Ovary (tissue), 9 donors: ENCODE data around the gene PCDHGB5. TPM values are rescaled to one million over a fixed set of nuclear protein-coding genes. Genes with fewer than 3 reads are reported as not detected.
"Not testable (repeated sequence)": the region's sequence is repeated elsewhere in the genome, so short reads cannot be mapped to it uniquely, and the experiment has no call there.

Source experiments
- DNase-seq, 5 donors: peaks; one replicate each; pipeline ENCODE4 v3.0.0-alpha.2; 2019 to 2020
- H3K27ac ChIP-seq, 2 donors: fragments of 200-600 bp; one replicate each; pipeline versions ENCODE4 v1.5.1 to v1.8.0; 2019 to 2022
- H3K27me3 ChIP-seq: fragments of 200-600 bp; one replicate; pipeline ENCODE4 v1.8.0; 2022
- H3K36me3 ChIP-seq: fragments of 200-600 bp; sonication (generic); one replicate; pipeline ENCODE4 v1.5.1; 2019
- H3K4me1 ChIP-seq: one replicate; pipeline ENCODE4 v1.8.1; 2013; ENCODE audit warnings: mild to moderate bottlenecking, moderate library complexity; ENCODE audit not compliant: insufficient read depth
- H3K4me3 ChIP-seq: fragments of 200-600 bp; sonication (generic); one replicate; pipeline ENCODE4 v1.5.1; 2017
- H3K9me3 ChIP-seq, 2 donors: fragments of 200-600 bp in 1 of 2; sonication (generic) in 1 of 2; one replicate each; pipeline versions ENCODE4 v1.5.1 to v1.8.1; 2013 to 2019; ENCODE audit warnings: mild to moderate bottlenecking in 1 of 2, moderate library complexity in 1 of 2
- CTCF ChIP-seq, 3 donors: fragments of 450-650 bp in 2 of 3; fragments of 200-600 bp in 1 of 3; IDR thresholded peaks; one replicate each; pipeline versions ENCODE4 v1.5.1 to v1.8.0; 2016 to 2022; ENCODE audit warnings: antibody characterized with exemption in 3 of 3, mild to moderate bottlenecking in 1 of 3
- EP300 ChIP-seq: sonication (generic); formaldehyde crosslinking; IDR thresholded peaks from one replicate; pipeline ENCODE4 v1.6.1; 2017; ENCODE audit warnings: antibody characterized with exemption
- POLR2A ChIP-seq: fragments of 450-650 bp; IDR thresholded peaks from one replicate; pipeline ENCODE4 v1.6.1; 2017; ENCODE audit warnings: antibody characterized with exemption, mild to moderate bottlenecking, moderate library complexity
- WGBS, 3 donors: extraction: QIAGEN DNeasy Blood & Tissue Kit in 1 of 3; methylation state at CpG; one replicate each; pipeline versions ENCODE4 v1.1.5 to v1.1.7; 2013 to 2017; 5-methylcytosine and 5-hydroxymethylcytosine counted together
- intact Hi-C, 4 donors: fragments of 100-400 bp; cut with DNase I; formaldehyde crosslinking; loops; one replicate each; pipeline versions ENCODE4 v1.11.0 to v1.15.1; 2022 to 2023
- polyA plus RNA-seq, 2 donors: library from polyadenylated mRNA; stranded (reverse); fragments of 200-250 nt in 1 of 2; fragments of 350-450 nt in 1 of 2; fragmentation: Illumina TruSeq in 1 of 2; extraction: RNeasy Lipid Tissue Mini Kit (QIAGEN cat#74804) in 1 of 2; gene quantifications; one replicate each; pipeline ENCODE4 v1.2.3, GENCODE V29; 2013 to 2014
- total RNA-seq, 7 donors: library from RNA; depleted of rRNA in 2 of 7; stranded (reverse); fragments of >200 nt in 2 of 7; fragmentation: NEBNext Ultra II Directional in 3 of 7; extraction: Animal tissue kit (Norgen Biotek cat#: 25700) in 3 of 7; gene quantifications; one replicate each; pipeline versions ENCODE4 v1.1.0 to v1.2.4, GENCODE V29; 2016 to 2023
- donor health status: DM: no; HTN: no; CAD: no; lungs with moderate emphysema.
- donor health status: DM: no; HTN: no; CAD: no.
- donor health status: Bipolar disorder and iron deficiency.
- donor health status: DM: yes; HTN: yes; CAD: no.
- donor health status: DM: no; HTN: no; CAD: no.
- donor health status: DM: yes; HTN: yes; CAD: no.

The PCDHGB5 gene
- total and polyA plus RNA-seq, 9 donors, result 4.5 to 19.7 (median 16.5) TPM

GRCh38 chr5:141373673-141374317 is 24.0 kb upstream of the PCDHGB5 start, which contains the start of gene PCDHGA6:
Gene PCDHGA6 (plus strand): TSS chr5:141373891. CDS start chr5:141374084, 193 bp downstream.
- H3K27ac ChIP-seq, result no peak within 1 kb of the TSS
- peak within 1 kb of the TSS; percentile 23 for H3K4me3 ChIP-seq
- intact Hi-C loops, result no loop called here
- TF ChIP-seq POLR2A (no peak), EP300 (no peak), CTCF (IDR thresholded peaks at IDR 0.05) (peak in 2 of 3 donors; percentile 20 to 28)
- H3K9me3 ChIP-seq, result peaks cover 5 to 51% of the 10 kb centered on the region in 2 donors
- no peaks in the 10 kb centered on the region for H3K36me3 ChIP-seq
- no peaks in the 10 kb centered on the region for H3K27me3 ChIP-seq
- no peaks in the 10 kb centered on the region for H3K4me1 ChIP-seq
- 11 to 16% (median 14%) methylated on average over 27 of the region's 27 CpGs for WGBS, 3 donors
- DNase-seq, result no peak

- 55 to 66% (median 58%) methylated on average over 14 of the region's 14 CpGs for WGBS, 3 donors
- Histone ChIP-seq H3K4me3 (peak overlapping the region; percentile 23), H3K27me3 (no peaks in the 10 kb centered on the region), H3K9me3 (peaks cover 5 to 51% of the 10 kb centered on the region in 2 donors), H3K4me1 (no peaks in the 10 kb centered on the region), H3K27ac (no peak overlapping the region), H3K36me3 (no peaks in the 10 kb centered on the region)
- intact Hi-C loops, result no loop called here
- no peak for DNase-seq
- TF ChIP-seq POLR2A, result no peak
- TF ChIP-seq CTCF (IDR thresholded peaks at IDR 0.05), result no peak
- TF ChIP-seq EP300, result no peak
Observed at GRCh38 chr5:141374627-141375026, 23.1 kb upstream of the PCDHGB5 start.

GRCh38 chr5:141375444-141376155 is 22.1 kb upstream of the PCDHGB5 start:
- 34 to 57% (median 39%) methylated on average over 15 to 42 of the region's 48 CpGs for WGBS, 3 donors
- H3K9me3 ChIP-seq, result peaks cover 5 to 43% of the 10 kb centered on the region in 2 donors

GRCh38 chr5:141382469-141383294 is 15.1 kb upstream of the PCDHGB5 start, which contains the start of gene PCDHGA7:
Gene PCDHGA7 (plus strand): TSS chr5:141382742. CDS start chr5:141382900, 158 bp downstream.
- intact Hi-C loops, result no loop called here
- WGBS, 3 donors, result 12 to 16% (median 14%) methylated on average over 35 to 37 of the region's 37 CpGs
- H3K4me1 ChIP-seq, result no peaks in the 10 kb centered on the region
- peaks cover 12 to 35% of the 10 kb centered on the region in 2 donors for H3K9me3 ChIP-seq
- H3K27ac ChIP-seq, result no peak within 1 kb of the TSS
- DNase-seq, result no peak
- H3K4me3 ChIP-seq, result no peak within 1 kb of the TSS
- no peaks in the 10 kb centered on the region for H3K27me3 ChIP-seq
- no peaks in the 10 kb centered on the region for H3K36me3 ChIP-seq
- TF ChIP-seq EP300, result no peak
- no peak for TF ChIP-seq CTCF (IDR thresholded peaks at IDR 0.05)
- TF ChIP-seq POLR2A, result no peak

More at GRCh38 chr5:141375444-141376155, 22.1 kb upstream of the PCDHGB5 start:
- H3K36me3 ChIP-seq, H3K27me3 ChIP-seq, DNase-seq, intact Hi-C loops, H3K27ac ChIP-seq, H3K4me1 ChIP-seq, H3K4me3 ChIP-seq: not testable (repeated sequence)
